H1 (cell line): Measurements from ENCODE around the gene CNTNAP1. TPM values are rescaled to one million over a fixed set of nuclear protein-coding genes. Genes with fewer than 3 reads are reported as not detected.

Experiments used
- ATF3 ChIP-seq: IDR thresholded peaks from 2 replicates; pipeline ENCODE4 v1.6.1; 2011; ENCODE audit warnings: low read depth, mild to moderate bottlenecking, low read length; ENCODE audit not compliant: insufficient read depth
- BACH1 ChIP-seq: IDR thresholded peaks from 2 replicates; pipeline ENCODE4 v1.6.1; 2012; ENCODE audit warnings: low read length, improper control_type of control experiment
- CBX5 ChIP-seq: fragments of 300-800, 300-1000 bp; sonication (generic); IDR thresholded peaks from 2 replicates; pipeline ENCODE4 v1.7.1; 2016; ENCODE audit warnings: antibody characterized with exemption, low read length, low read depth
- CHD7 ChIP-seq: fragments of 300-600 bp; sonication (generic); IDR thresholded peaks from 2 replicates; pipeline ENCODE4 v1.7.1; 2012; ENCODE audit warnings: low read length, moderate library complexity, mild to moderate bottlenecking, inconsistent platforms; ENCODE audit not compliant: insufficient replicate concordance
- KDM1A ChIP-seq: fragments of 200-600, 300-600 bp; sonication (generic); IDR thresholded peaks from 2 replicates; pipeline ENCODE4 v1.7.1; 2016; ENCODE audit warnings: mild to moderate bottlenecking, low read length, borderline replicate concordance
- POLR2A ChIP-seq, 2 experiments: IDR thresholded peaks; 1 replicate in 1 of 2; 2 replicates in 1 of 2; pipeline ENCODE4 v1.6.1; 2011; ENCODE audit warnings: low read depth in 2 of 2, low read length in 2 of 2, mild to moderate bottlenecking in 2 of 2; ENCODE audit errors: control extremely low read depth in 1 of 2
- POU5F1 ChIP-seq: IDR thresholded peaks from 2 replicates; pipeline ENCODE4 v1.6.1; 2011; ENCODE audit warnings: low read depth, mild to moderate bottlenecking, low read length, moderate library complexity
- RAD21 ChIP-seq, 2 experiments: IDR thresholded peaks in 1 of 2; conservative IDR thresholded peaks in 1 of 2; 2 replicates each; pipeline ENCODE4 v1.6.1; 2011; ENCODE audit warnings: low read depth in 2 of 2, low read length in 2 of 2, improper control_type of control experiment in 1 of 2, inconsistent platforms in 1 of 2, mild to moderate bottlenecking in 1 of 2, moderate library complexity in 1 of 2
- RFX5 ChIP-seq: IDR thresholded peaks from 2 replicates; pipeline ENCODE4 v1.6.1; 2011; ENCODE audit warnings: low read depth, low read length, improper control_type of control experiment, borderline replicate concordance
- SIX5 ChIP-seq: IDR thresholded peaks from 2 replicates; pipeline ENCODE4 v1.6.1; 2011; ENCODE audit warnings: mild to moderate bottlenecking, low read depth, low read length
- TBP ChIP-seq: IDR thresholded peaks from 2 replicates; pipeline ENCODE4 v1.6.1; 2011; ENCODE audit warnings: low read depth, low read length, improper control_type of control experiment
- TCF12 ChIP-seq: IDR thresholded peaks from 2 replicates; pipeline ENCODE4 v1.6.1; 2011; ENCODE audit warnings: low read depth, mild to moderate bottlenecking, low read length
- polyA plus RNA-seq, 7 experiments: library from polyadenylated mRNA; depleted of rRNA in 3 of 7; stranded (reverse) in 5 of 7; unstranded in 2 of 7; fragments of >200 nt in 5 of 7; fragments of 200-250 nt in 2 of 7; gene quantifications; 1 replicate in 5 of 7; 2 replicates in 1 of 7; 4 replicates in 1 of 7; pipeline versions ENCODE4 v1.2.1 to v1.2.3, GENCODE V29; 2011 to 2013; ENCODE audit warnings: missing spikeins in 2 of 7, mixed read lengths in 2 of 7
- total RNA-seq: library from RNA; stranded (reverse); fragmentation: NEBNext Ultra II Directional; extraction: Animal tissue kit (Norgen Biotek cat#: 25700); gene quantifications from 2 replicates; pipeline ENCODE4 v1.2.1, GENCODE V29; 2021

CNTNAP1 gene
- total and polyA plus RNA-seq, 2 of the 8 experiments (the other 6 are each of a cell fraction or from before 2014, with no cell fraction given) = 4.7 to 10.0 TPM

DNA sequence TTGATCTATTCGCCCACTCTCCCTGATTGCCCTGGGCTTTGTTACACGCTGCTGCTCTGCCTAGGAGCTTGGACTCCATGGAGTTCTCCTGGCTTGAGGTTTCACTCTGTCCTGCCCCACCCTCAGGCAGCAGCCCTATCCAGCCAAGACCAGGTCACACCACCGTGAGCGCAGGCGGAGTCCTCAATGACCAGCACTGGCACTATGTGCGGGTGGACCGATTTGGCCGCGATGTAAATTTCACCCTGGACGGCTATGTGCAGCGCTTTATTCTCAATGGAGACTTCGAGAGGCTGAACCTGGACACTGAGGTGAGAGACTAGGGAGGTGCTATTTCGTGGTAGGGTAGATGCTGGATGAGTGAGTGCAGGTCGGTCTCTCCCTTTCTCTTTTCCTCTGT is 3.5 kb downstream of the CNTNAP1 start (continued):
- TF ChIP-seq CHD7 (no peak), SIX5 (no peak), POLR2A (IDR thresholded peaks at IDR 0.05; ENCODE audit: control extremely low read depth in 1 of 2, low read depth in 2 of 2, low read length in 2 of 2) (no peak), TBP (no peak), TCF12 (no peak), RFX5 (no peak), CBX5 (no peak), POU5F1 (no peak), BACH1 (no peak), ATF3 (no peak), KDM1A (no peak), RAD21 (IDR thresholded peaks at IDR 0.05 in 1 of 2, conservative IDR thresholded peaks at IDR 0.05 in 1 of 2; ENCODE audit: low read depth in 2 of 2, low read length in 2 of 2) (no peak)
